IPS DF 19.7 (cell line): ENCODE data around the gene ASIC3.
"Not testable (repeated sequence)": the region's sequence is repeated elsewhere in the genome, so short reads cannot be mapped to it uniquely, and the experiment has no call there.

Source experiments
- DNase-seq: peaks from one replicate; pipeline ENCODE4 v3.0.0-alpha.2; 2013; ENCODE audit warnings: low read depth, low spot score

Gene ASIC3

DNA sequence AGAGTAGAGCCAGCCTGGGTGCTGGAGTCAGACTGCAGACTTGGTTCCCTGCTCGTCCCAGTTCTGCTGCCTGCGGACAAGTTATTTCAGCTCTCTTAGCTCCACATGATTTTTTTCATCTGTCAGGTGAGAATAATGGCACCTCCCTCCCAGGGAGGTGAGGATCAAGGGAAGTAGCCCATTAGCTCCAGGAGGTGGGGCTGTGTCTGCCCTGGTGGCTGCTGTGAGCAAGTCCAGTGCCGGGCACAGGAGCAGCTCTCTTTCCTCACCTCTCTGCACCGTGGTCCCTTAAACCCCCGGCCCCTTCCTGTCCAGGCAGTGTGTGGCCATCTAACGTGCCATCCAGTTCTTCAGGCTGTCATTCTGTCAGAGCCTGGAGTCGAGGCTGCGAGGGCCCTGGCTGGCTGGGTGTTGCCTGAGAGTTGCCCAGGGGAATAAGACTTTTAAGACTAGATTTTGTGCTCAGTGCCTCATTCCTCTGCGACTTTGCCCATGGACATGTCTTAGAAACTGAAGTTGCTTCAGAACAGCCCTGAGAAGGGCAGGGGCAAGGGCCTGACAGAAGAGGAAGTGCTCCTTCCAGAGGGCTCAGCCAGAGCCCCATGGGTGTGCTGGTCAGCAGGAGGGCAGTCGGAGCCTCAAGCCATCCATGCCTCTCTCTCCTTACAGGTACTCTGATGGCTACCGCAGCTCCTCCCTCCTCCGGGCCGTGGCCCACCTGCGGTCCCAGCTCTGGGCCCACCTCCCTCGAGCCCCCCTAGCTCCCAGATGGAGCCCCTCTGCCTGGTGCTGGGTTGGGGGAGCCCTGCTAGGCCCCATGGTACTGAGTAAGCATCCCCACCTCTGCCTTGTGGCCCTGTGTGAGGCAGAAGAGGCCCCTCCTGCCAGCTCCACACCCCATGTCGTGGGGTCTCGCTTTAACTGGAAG, 15.1 kb upstream of the ASIC3 start:
- DNase-seq = no peak

DNA sequence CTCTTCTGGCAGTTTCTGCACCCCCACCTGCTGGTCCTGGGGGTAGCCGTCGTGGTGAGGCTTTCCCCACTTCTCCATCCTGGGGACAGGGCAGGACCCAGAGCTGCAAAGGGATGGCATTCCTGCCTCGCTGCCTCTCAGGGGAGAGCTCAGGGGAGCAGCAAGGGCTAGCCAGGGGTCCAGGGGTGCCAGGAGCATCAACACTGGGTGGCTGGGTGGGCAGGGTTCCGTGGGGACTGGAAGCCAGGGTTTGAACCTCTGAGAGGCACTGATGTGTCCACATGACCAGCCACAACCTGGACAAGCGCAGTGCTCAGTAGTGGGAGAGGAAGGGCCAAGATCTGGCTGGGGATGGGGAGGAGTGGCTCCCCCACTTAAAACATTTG, 14.5 kb upstream of the ASIC3 start:
- DNase-seq = no peak

DNA sequence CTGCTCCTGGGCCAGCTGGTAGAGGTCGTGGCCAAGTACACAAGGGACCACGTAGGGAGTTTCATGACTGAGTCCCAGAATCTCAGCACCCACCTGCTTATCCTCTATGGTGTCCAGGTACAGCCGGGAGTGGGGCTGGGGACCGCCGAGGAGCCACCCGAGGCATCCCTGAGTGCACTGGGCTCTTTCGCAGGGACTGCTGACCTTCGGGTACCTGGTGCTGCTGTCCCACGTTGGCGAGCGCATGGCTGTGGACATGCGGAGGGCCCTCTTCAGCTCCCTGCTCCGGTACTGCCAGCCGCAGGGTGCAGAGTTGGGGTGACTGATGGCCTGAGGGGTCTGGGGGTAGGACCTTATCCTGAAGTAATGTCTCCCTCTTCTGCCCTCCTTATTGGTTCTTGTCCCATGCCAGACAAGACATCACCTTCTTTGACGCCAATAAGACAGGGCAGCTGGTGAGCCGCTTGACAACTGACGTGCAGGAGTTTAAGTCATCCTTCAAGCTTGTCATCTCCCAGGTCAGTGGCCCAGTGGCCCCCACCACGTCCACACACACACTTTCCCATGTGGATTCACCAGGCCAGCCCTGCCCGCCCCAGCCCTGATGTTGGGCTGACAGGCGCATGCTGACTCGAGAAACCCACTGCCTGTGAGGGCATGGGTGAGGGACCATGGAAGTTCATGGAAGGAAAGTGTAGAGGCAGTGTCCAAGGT, 13.9 kb upstream of the ASIC3 start:
- DNase-seq = no peak

DNA sequence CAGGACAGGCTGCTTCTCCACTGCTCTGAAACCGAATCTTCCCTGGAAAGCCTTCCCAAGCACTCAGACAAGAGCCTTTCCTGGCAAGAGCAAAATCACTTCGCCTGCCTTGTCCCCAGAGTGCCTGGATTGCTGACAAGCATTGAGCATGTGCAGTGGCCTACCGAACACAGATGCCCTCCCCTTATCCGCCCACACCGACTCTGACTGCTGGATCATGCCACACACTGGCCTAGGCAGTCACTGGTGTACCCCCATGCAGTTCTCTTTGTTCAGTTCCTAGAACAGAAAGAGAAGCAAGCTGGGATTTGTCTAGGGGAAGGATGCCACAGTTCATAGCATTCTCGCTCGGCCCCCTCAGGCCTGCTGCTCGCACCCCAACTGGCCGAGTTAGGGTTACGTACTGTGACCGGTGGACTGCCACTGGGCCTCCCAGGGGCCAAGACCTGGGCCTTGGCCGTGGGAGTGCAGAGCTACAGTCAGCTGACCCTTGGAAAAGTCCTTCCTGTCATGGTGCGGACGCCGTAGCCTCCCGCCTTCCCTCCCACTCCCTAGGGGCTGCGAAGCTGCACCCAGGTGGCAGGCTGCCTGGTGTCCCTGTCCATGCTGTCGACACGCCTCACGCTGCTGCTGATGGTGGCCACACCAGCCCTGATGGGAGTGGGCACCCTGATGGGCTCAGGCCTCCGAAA, 13.2 kb upstream of the ASIC3 start:
- DNase-seq = no peak

DNA sequence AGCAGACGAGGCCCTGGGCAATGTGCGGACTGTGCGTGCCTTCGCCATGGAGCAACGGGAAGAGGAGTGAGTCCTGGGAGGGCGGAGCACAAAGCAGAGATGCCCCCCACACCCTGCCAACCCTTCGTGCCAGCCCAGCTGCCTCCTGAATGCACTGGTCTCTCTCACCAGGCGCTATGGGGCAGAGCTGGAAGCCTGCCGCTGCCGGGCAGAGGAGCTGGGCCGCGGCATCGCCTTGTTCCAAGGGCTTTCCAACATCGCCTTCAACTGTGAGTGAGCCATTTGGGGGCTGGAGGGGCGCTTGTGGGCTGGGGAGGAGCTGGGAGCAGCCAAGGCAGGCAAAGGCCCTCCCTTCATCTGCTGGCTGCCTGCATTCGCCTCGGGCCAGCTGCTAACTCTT, 12.4 kb upstream of the ASIC3 start:
- DNase-seq = no peak

DNA sequence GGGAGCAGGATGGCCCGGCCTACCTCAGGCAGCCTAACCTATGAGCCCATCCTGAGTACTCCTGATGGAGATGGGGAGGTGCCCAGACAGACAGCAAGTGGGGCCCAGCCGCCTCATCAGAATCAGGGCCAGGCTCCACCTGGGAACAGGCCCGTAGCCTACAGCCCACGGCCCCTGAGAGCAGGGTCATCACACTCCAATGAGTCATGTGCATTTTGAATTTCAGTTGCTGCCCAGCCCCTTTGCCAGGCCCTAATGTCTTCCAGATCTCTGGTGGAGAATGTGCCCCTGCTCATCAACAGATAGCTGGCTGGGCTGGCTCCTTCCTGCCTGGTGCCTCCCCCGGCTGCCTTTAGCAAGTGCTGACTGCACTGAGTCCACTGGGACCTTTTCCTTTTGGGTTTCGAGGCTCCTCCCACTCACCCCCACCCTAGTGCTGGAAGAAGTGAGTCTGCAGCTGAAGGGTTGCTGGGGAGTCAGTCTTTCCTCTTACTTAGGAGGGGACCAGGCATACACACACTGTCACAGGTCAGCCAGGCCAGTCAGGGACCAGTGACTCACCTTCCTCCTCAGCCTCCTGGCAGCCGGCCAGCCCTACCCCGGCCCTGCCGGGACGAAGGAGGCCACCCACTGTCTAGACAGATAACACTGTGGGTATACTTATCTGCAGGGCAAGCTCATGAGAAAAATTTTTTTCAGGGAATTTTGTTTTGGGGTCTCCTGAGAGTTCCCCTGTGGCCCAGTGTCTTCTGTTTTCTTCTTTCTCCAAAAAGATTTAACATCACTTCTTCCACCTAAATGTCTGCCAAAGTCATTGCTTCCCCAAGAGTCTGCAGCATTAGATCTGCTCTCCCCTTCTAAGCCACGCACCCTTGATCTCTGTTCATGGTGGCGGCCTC, 9.1 kb upstream of the ASIC3 start:
- no peak for DNase-seq

DNA sequence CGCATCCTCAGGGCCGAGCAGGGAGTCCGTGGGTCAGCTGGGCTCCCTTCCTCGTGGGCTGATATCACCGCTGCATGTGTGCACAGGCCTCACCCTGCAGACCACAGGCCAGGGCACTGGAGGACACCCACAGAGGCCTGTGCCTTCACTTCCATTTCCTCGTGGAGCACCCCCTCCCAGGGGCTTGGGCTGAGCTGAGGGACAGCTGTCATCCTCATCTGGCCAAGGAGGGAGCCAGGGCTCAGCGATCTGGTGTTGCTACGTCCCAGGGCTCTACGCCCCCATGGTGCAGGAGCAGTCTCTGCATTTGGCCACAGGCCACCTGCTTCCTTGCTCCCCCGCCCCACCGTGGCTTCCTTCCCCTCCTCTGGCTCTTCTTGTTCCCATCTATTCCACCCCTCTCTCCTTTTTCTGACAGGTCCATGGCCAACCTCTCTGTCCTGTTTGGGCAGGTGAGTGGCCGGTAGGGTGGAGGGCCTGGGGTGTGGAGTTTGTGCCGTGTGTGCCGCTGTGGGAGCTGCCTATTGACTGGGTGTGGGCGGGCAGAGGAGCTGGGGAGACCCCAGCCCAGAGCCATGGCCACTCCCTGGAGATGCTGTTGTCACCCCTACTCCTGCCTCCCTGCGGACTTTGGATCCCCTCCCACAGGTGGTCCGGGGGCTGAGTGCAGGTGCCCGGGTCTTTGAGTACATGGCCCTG, 8.3 kb upstream of the ASIC3 start:
- no peak for DNase-seq

DNA sequence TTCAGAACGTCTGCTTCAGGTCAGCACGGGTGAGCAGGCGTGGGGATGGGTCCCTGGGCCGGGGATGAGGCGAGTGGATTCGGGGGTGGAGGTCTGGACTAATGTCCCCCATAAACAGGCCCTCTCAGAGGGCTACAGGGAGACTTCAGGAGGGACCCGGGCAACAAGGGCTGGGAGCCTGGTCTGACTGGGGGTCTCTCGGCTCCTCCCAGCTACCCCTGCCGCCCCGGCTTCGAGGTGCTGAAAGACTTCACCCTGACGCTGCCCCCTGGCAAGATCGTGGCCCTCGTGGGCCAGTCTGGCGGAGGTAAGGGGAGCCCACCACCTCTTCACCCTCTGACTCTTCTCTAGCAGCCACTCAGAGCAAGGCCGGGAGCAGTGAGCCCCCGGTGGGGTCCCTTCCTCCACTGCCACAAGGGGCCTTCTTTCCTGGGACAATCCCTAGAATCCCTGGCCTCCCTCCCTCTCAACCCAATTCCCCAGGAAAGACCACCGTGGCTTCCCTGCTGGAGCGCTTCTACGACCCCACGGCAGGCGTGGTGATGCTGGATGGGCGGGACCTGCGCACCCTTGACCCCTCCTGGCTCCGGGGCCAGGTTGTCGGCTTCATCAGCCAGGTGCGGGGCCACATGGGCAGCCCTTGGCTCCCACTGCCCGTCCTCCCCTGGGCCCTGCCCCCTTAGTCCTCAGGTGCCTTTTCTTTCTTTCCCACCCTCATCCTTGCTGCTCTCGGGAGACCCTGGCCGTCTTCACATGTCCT, 7.5 kb upstream of the ASIC3 start:
- no peak for DNase-seq

DNA sequence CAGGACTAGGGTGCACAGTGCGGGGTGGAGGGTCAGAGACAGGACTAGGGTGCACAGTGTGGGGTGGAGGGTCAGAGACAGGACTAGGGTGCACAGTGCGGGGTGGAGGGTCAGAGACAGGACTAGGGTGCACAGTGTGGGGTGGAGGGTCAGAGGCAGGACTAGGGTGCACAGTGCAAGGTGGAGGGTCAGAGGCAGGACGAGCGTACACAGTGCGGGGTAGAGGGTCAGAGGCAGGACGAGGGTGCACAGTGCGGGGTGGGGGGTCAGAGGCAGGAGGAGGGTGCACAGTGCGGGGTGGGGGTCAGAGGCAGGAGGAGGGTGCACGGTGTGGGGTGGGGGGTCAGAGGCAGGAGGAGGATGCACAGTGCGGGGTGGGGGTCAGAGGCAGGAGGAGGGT, 4.9 kb upstream of the ASIC3 start:
- not testable (repeated sequence) for DNase-seq

DNA sequence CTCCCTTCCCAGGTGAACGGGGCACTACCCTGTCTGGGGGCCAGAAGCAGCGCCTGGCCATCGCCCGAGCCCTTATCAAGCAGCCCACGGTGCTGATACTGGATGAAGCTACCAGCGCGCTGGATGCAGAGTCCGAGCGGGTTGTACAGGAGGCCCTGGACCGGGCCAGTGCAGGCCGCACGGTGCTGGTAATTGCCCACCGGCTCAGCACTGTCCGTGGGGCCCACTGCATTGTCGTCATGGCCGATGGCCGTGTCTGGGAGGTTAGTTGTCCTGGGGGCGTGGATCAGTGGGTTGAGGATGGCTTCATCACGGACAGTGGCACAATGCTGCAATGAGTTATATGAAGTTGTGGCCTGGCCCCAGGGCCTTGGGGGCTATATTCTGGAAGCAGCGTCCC, 4.4 kb upstream of the ASIC3 start:
- DNase-seq = no peak

DNA sequence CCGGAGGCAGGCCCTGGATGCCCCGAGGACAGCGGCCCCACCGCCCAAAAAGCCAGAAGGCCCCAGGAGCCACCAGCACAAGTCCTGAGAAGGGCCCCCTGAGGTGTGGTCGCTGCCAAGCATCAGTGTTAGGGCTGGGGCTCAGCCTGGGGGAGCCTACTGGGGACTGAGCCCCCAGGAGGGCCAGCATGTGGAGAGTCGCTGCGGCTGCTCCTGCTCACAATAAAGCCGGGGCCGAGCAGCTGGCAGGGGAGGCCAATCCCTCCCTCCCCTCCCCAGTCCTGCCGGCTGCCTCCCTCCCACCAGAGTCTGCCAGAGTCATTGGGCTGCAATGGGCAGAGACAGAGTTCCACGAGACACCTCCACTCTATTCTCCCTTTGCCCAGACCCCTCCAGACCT, 3.1 kb upstream of the ASIC3 start:
- DNase-seq = no peak

DNA sequence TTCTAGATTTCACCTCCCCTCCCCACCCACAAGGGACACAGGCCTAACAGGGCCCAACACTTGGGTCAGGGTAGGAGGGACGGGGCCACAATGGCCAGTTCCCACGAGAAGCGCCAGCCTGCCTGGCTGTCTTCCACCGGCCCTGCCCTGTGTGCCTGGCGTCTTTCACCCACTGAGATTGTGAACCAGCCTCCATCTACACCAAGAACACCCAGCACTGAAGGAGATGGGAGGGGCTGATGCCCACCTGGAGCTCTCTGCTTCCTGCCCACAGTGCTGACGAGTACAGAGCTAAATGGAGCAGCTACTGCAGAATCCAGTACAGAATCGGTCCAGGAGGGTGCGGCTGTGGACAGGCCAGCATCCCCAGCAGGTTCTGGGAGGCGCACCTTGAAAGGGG, 2.4 kb upstream of the ASIC3 start:
- DNase-seq = no peak

DNA sequence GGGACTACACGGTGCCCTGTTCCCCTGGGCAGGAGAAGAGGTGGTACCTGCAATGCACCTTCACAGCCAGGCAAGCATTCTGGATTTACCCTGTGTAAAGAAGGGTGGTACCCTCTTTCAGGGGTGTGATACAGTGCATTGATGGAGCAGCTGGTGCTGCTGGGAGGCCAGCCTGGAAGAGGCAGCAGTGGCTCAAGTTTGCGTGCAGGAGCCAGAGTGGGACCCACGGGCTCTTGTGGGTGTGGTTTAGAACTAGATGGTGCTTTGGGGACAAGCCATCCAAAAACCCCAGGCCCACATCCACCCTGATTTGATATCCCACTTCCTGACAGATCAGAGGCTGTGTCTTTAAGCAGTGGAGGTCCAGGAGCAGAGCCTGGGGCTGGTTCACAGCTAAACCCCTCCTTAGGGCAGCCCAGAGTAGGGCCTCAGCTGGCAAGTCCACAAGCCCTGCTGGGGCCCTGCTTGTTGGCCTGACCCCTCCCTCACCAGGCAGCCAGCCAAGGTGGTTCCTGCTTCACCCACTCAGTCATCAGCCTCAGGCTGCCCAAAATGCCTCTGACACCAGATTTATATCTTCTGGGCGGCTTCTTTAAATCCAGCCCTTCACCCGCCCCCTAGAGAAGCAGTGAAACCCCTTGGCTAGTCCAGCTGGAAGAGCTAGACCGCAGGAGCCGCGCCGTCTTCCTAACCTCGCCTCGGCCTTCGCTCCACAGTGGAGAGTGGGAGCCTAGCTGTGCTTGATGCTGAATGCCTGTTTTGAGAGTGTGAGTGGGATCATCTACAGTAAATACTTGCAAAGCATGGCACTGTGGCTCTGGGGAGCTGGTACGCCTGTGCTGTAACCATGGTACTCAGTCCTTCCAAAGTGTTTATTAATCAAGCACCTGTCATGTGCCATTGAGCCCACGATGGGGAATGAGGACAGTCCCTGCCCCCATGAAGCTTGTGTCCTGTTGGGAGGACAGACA, 1.4 kb upstream of the ASIC3 start:
- DNase-seq = no peak

DNA sequence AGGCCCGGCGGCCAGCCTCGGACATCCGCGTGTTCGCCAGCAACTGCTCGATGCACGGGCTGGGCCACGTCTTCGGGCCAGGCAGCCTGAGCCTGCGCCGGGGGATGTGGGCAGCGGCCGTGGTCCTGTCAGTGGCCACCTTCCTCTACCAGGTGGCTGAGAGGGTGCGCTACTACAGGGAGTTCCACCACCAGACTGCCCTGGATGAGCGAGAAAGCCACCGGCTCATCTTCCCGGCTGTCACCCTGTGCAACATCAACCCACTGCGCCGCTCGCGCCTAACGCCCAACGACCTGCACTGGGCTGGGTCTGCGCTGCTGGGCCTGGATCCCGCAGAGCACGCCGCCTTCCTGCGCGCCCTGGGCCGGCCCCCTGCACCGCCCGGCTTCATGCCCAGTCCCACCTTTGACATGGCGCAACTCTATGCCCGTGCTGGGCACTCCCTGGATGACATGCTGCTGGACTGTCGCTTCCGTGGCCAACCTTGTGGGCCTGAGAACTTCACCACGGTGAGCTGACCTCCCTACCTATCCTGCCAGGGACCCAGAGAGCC, 656 bp downstream of the ASIC3 start:
- DNase-seq = no peak

DNA sequence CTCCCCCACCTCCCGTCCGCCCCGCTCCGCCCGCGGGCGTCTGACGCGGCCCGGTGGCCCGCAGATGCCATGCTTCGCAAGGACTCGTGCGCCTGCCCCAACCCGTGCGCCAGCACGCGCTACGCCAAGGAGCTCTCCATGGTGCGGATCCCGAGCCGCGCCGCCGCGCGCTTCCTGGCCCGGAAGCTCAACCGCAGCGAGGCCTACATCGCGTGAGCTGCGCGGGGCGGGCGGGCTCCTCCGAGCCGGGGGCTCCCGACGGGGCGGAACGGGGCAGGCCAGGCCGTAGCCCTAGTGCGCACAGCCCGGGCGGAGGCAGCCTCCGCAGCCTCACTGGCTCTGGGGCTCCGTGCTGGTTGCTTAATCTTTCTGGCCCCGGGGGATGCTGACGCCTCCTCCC, 2.8 kb downstream of the ASIC3 start:
- no peak for DNase-seq

DNA sequence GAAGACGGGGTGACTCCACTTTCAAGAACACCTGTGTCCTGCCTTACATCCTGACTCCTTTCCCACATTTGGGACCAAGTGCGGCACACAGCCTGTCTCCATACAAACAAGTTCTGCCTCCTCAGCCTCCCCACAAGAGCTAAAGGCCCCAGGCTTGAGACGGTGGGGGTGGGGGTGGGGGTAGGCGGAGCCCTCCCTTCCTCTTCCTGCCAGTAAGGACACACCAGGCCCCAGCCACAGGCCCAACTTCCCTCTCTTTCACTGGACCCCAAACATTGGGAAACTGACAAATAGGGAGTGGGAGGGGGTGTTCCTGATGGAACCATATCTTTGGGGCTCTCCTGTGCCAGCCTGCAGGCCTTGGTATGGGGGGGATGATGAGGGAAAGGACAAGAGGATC, 4.8 kb downstream of the ASIC3 start:
- DNase-seq = no peak

DNA sequence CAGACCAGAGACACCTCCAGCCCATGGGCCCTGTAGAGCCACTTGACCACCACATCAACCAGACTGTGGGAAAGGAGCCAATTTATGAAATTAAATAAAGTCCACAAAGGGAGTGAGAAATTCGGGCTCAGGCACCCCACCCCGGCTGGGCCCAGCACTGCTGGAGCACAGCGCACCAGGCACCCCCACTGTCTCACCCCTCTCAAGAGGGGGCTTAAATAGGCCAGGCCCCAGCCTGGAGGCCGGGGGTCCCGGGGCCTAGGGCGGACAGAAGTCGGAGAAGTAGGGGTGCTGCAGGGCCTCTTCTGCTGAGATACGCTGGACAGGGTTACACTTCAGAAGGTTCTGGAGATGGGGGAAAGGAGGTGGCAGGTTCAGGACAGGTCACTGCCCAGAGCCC, 5.4 kb downstream of the ASIC3 start:
- no peak for DNase-seq

DNA sequence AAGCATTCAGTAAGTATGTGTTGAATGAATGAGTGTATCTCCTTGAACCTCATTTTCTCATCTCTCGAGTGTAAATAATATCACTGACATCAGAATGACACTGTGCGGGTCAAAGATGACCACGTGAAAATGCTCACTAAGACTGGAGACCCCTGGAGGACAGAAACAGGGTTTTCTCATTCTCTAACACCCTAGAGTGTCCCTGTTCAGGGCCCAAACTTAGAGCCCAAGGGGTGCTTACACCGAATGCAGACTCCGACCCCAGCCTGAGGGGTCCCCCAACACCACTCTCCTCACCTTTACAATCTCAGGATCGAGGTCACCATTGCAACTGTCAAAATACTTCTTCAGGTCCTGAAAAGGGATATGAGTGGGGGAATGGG, 7.9 kb downstream of the ASIC3 start:
- no peak for DNase-seq
